AG10803 (cell line): Measurements from ENCODE around the gene SUCLG2.

Experiments
- DNase-seq: peaks from one replicate; pipeline ENCODE4 v3.0.0; 2010; ENCODE audit warnings: low read depth
- H3K4me3 ChIP-seq: 2 replicates; pipeline ENCODE4 v1.5.1; 2011; ENCODE audit warnings: mild to moderate bottlenecking, low read length, control low read depth
- CTCF ChIP-seq: conservative IDR thresholded peaks from 2 replicates; pipeline ENCODE4 v1.5.1; 2011; ENCODE audit warnings: mild to moderate bottlenecking, low read length, control low read depth, inconsistent platforms

Gene SUCLG2

GRCh38 chr3:67534594-67534993, 119.8 kb downstream of the SUCLG2 start:
- H3K4me3 ChIP-seq, result no peak overlapping the region
- no peak for TF ChIP-seq CTCF
- peak; percentile 29 for DNase-seq

- DNase-seq, result peak; percentile 46
- no peak for TF ChIP-seq CTCF
Measured at GRCh38 chr3:67531181-67532101, 123.0 kb downstream of the SUCLG2 start.

GRCh38 chr3:67529915-67530314, 124.5 kb downstream of the SUCLG2 start:
- H3K4me3 ChIP-seq, result no peak overlapping the region

More at GRCh38 chr3:67531181-67532101, 123.0 kb downstream of the SUCLG2 start:
- no peak overlapping the region for H3K4me3 ChIP-seq

DNA sequence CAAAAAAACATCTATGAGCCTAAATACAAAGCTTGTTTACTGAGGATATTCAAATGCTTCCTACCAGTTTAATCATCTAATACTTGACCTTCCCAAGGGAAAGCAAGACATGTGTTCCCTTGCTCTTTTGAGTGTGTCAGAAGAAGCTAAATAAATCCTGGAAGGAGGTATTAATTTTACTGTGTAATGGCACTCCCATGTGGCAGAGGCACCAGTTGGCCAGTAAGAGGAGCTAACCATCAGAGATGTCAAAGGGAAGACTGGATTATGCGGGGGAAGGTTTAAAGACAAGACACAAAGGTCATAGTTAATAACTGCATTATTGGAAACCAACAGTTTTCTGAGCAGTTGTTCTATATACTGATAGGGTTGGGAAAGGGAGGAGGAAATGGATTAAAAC, 125.1 kb downstream of the SUCLG2 start:
- no peak overlapping the region for H3K4me3 ChIP-seq
- DNase-seq, result no peak
- no peak for TF ChIP-seq CTCF

More at GRCh38 chr3:67529915-67530314, 124.5 kb downstream of the SUCLG2 start:
- DNase-seq, result no peak
- TF ChIP-seq CTCF, result no peak

DNA sequence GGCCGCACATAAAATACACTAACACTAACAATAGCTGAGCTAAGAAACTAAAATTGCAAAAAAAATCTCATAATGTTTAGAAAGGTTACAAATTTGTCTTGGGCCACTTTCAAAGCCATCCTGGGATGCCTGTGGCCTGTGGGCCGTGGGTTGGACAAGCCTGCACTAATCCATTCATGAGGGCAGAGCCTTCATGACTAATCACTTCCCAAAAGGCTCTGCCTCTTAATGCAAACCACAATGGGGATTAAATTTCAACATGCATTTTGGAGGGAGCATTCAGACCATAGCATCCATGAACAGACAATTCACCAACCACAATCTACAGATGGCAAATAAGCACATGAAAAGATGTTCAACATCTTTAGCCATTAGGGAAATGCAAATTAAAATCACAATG, 128.2 kb downstream of the SUCLG2 start:
- H3K4me3 ChIP-seq, result no peak overlapping the region
- TF ChIP-seq CTCF, result no peak
- DNase-seq, result peak; percentile 96

- peak; percentile 21 for DNase-seq
- H3K4me3 ChIP-seq, result no peak overlapping the region
- no peak for TF ChIP-seq CTCF
Measured at GRCh38 chr3:67524046-67524445, 130.4 kb downstream of the SUCLG2 start.

GRCh38 chr3:67522081-67522480, 132.3 kb downstream of the SUCLG2 start:
- no peak for TF ChIP-seq CTCF
- no peak for DNase-seq

More at GRCh38 chr3:67522081-67522480, 132.3 kb downstream of the SUCLG2 start:
- H3K4me3 ChIP-seq, result no peak overlapping the region
